ENCODE measurements around the gene RASAL2.
A peak's percentile ranks its signal among the peaks of the same experiment; 100 is the strongest.
"Not testable (repeated sequence)": the region's sequence is repeated elsewhere in the genome, so short reads cannot be mapped to it uniquely, and the experiment has no call there.

RASAL2 gene

DNA sequence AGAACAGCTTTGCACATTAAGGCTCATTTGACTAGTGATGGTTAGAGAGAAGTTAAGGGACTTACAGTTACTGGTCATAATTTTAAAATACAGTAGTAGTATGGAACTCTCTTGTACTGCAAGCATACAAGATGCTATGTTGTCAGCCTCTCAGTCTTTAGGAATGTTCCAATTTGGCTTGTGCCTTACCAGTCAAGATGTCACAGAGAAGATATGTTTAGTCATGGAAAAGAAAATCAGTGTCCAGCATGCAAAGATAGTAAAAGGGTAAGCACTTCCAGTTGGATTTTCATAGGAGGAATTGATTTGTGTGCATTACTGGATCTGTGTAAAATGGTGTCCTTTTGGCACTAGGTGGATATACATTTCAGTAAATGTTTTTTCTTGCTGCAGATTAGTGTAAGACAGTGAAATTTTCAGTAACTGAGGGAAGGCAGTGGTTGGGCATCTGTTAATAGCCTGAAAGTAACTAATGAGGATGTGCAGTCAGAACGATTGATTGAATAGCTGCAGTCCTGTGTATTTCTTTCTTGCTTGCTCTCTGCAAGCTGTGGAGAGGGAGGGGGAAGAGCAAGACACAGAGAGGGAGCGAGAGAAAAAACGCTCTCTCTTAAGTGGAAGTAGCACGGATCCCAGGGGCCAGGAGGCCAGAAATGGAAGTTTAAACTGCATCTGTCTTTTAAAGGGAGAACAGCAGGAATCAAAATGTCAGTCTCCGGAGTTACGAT lies 294.7 kb downstream of the RASAL2 start:
- no peak for DNase-seq (ENCODE audit: low read depth in 2 of 2)

DNA sequence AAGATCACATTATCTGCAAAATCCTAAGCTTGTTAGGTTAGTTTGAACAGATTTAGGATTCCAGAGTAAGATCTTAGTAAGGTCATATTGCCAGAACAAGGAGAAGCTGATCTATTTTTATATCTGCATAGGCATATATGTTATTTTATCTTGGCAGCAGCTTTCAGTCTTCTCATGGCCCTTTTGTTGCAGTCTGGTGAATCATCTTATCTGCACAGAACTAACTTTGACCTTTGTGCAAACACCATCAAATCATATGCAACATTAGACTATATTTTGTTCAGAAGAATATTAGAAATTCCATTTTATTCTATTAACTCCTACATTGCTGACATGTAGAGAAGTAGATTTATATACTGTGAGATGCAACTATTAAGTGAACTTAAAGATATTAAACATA lies 295.5 kb downstream of the RASAL2 start:
- no peak for DNase-seq (ENCODE audit: low read depth in 2 of 2)

GRCh38 chr1:178390280-178390679 lies 296.4 kb downstream of the RASAL2 start:
- DNase-seq (ENCODE audit: low read depth in 2 of 2), result not testable (repeated sequence)

DNA sequence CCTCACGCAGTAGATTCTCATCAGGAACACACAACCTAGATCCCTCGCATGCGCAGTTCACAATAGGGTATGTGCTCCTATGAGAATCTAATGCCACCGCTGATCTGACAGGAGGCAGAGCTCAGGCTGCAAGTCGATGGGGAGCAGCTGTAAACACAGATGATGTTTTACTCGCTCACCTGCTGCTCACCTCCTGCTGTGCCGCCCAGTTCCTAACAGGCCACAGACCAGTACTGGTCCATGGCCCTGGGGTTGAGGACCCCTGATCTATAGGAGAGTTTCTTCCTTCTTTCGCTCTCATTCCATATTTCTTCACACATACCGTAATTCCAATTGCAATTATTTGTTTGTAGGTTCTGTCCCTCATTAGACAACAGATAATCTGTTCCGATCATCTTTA lies 299.5 kb downstream of the RASAL2 start:
- no peak for DNase-seq (ENCODE audit: low read depth in 2 of 2)

DNA sequence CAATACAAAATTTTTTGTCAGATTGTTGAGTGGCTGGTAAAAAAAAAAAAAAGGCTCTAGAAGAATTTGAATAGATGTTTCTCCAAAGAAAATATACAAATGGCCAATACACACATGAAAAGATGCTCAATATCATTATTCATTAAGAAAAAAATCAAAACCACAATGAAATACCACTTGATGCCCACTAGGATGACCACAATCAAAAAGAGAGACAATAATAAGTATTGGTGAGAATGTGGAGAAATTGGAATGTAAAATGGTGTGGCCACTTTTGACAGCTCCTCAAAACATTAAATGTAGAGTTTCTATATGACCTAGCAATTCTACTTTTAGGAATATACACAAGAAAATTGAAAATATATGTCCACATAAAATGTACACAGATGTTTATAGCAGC lies 302.9 kb downstream of the RASAL2 start:
- DNase-seq (ENCODE audit: low read depth in 2 of 2), result no peak

DNA sequence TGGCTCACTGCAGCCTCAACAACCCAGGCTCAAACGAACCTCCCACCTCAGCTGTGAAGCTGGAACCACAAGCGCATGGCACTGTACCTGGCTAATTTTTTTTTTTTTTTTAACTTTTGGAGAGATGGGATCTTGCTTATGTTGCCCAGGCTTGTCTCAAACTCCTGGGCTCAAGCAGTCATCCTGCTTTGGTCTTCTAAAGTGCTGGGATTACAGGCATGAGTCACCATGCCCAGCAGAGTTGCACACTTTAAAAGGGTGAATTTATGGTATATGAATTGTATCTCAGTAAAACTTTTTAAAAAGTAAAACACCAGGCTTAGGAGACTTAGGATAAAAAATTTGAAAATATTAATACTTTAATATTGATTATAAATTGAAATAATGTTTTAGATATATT lies 303.8 kb downstream of the RASAL2 start:
- DNase-seq (ENCODE audit: low read depth in 2 of 2), result no peak

DNA sequence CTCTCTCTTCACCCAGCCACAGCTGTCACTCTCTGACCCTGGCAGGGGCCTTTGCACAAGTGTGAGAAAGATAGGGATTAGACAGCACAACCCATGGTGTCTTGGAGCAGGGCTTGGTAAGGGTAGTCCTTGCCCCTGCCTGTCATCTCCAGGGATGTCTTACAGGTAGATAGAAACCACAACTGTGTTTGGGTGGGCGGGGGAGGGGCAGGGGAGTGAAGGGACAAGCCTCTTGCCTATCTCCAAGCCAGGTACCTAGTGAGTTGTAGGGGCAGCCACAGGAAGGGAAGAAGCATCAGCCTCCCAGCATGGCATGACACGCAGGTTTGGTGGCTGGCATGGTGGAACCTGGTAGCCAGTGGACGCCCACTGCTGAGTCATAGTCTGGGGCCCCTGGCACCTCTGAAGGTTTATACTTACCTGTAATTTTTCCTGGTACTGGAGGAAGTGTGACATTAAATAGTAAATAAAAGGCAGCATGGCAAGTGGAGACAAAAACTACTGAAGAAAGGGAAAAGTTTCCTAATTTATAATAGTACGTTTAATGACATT lies 305.3 kb downstream of the RASAL2 start:
- no peak for DNase-seq (ENCODE audit: low read depth in 2 of 2)

- no peak for DNase-seq (ENCODE audit: low read depth in 2 of 2)
These were observed 311.2 kb downstream of the RASAL2 start for GRCh38 chr1:178405137-178405536.

DNA sequence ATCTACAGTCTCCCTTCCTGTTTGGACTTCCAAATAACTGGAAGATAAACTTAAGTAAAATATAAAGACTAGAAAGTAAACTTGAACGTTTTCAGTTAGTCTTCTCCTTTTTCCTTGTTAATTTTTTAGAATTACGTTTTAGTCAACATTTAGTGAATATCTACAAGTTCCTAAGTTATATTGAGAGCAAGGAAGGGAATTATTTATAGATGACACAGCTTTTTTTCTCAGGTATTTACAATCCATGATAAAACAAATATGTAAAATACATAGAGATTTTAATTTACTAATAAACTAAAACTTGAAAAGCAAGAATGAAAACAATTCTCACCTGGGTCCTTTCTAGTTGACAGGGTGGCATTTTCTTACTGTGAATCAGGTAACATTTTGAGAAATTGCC lies 313.3 kb downstream of the RASAL2 start:
- DNase-seq (ENCODE audit: low read depth in 2 of 2), result no peak

DNA sequence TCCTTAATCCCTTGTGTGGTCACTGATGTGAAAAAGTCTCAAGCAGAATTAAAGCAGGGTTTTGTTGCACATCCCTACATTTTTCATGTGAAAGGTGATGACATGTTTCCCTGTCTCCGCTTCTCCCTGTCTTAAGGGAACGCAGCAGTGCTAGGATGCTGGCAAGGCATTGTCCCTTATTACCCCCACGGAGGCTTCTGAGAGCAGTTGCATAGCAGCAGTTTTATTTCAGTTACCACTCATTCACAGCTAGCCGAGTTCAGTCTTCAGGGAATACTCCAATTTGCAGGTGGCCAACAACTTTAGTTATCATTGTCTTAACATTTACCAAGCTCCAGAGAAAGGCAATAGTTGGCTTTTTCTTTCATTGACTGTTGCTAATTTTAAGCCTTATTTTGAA lies 313.8 kb downstream of the RASAL2 start:
- no peak for DNase-seq (ENCODE audit: low read depth in 2 of 2)

DNA sequence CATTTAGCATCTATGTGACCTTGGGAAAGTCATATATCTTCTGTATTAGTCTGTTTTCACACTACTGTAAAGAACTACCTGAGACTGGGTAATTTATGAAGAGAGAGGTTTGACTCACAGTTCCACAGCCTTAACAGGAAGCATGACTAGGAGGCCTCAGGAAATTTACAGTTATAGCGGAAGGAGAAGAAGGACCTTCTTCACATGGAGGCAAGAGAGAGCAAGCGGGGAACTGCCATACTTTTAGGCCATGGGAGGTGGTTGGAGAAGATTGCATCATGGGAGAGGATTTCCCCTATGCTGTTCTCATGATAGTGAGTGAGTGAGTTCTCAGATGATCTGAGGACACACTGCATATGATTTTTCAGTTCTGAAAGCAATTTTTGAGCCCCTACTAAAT lies 315.0 kb downstream of the RASAL2 start:
- no peak for DNase-seq (ENCODE audit: low read depth in 2 of 2)

GRCh38 chr1:178409541-178409940 lies 315.6 kb downstream of the RASAL2 start:
- DNase-seq (ENCODE audit: low read depth in 2 of 2), result no peak

DNA sequence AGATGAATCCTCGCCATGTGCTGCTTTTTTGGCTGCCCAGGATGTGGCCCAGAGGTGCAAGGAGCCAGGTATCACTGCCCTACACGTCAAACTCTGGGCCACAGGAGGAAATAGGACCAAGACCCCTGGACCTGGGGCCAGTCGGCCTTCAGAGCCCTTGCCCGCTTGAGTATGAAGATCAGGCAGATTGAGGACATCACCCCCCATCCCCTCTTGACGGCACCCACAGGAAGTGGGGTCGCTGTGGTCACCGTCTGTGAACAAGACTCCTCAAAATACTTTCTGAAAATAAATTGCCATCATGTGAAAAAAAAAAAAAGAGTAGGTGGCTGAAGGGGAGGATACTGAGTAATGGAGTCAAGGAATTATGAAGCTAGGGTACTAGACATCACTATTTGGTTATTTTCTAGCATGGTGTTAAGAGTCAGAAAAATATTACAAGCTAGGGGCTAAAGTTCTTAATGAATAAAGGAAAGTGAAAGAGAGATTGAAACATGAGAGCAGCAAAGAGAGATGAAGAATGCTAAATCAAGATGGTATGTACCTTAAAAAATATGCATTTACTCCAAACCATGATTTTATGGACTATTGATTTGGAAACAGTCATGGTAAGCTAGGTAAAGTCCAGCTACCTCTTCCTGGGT lies 318.0 kb downstream of the RASAL2 start:
- no peak for DNase-seq (ENCODE audit: low read depth in 2 of 2)

DNA sequence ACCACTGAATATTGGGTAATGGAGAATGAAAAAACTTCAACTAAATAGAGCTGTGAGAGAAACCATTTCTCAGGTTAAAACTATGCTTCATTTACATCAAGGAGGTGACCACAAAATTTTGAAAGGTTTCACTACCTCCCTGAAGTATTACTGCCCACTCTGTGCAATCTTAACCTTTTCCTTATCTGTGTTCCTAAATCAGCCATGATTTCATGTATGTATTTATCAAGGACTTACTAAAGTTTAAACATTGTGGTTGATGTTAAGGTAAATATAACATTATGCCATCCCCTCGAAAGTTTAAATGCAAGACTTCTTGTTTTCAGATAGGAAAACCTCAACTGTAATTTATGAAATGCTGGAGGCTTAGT lies 318.5 kb downstream of the RASAL2 start:
- DNase-seq (ENCODE audit: low read depth in 2 of 2), result no peak

GRCh38 chr1:178417858-178418257 lies 324.0 kb downstream of the RASAL2 start:
- DNase-seq (ENCODE audit: low read depth in 2 of 2), result peak; percentile 17 to 33

DNA sequence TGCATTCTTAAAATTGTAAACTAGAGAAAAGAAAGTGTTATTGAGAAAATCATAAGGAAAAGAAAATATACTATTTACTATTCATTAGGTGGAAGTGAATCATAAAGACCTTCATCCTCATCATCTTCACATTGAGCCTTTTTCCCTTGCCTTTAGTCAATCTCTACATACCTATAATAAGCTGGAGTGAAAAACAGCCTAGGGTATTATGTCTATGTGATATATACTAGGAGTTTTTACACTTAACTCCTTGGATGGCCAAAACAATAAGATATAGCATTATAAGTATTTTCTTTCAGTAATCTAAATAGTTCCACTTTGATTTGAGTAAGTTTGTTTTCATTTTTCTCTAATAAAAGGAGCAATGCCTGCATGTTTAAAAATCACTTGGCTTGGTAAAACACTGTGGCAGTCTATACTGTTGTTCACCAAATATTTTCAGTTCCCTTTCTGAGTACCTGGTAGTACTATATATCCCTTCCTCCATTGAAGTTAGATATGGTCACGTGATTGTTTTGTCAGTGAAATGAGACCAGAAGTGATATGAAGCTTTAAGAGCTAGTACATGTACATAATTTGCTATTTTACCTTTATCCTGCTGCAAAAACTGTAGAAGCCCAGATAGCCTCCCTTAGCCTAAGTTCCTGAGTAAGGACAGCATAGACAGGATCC lies 324.5 kb downstream of the RASAL2 start:
- DNase-seq (ENCODE audit: low read depth in 2 of 2), result no peak

- no peak for DNase-seq (ENCODE audit: low read depth in 2 of 2)
These were observed 340.5 kb downstream of the RASAL2 start for GRCh38 chr1:178434360-178434759.

- no peak for DNase-seq (ENCODE audit: low read depth in 2 of 2)
These were observed 341.1 kb downstream of the RASAL2 start for GRCh38 chr1:178434899-178435435.

DNA sequence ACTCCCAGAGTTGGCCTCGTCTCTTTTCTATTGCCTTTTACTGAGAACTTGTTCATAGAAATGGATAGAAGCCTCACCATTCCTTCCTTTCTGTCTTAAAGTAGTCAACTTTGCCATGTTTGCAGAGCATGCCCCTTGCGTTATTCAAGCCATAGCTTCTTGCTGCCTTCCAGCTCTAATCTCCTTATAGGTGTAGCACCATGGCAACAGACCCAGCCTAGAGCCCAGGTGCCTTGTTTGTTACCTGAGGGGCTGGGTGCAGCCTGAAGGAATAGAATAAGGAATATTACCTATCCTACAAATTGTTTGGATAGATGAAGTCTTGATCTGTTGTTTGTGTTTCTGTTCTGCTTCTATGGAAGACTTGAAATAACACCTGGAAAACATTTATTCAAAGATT lies 343.0 kb downstream of the RASAL2 start:
- DNase-seq (ENCODE audit: low read depth in 2 of 2), result no peak

DNA sequence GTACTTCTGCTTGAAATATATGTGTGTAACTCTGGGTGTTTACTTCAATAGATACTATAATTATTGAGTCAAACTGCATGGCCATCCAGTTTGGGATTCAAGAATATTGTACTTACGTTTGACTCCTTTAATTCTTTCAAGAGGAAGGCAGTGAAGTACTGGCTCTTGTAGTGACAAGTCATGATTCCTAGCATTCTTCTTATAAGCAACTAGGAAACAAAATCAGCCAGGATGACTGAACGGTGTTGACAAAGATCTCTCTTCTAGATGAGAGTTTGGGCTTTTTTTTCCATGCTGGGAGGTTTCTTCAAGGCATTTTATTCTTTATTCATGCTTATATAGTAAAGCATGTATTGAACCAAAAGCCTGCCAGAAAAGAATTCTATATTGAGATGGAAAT lies 344.5 kb downstream of the RASAL2 start:
- DNase-seq (ENCODE audit: low read depth in 2 of 2), result no peak

DNA sequence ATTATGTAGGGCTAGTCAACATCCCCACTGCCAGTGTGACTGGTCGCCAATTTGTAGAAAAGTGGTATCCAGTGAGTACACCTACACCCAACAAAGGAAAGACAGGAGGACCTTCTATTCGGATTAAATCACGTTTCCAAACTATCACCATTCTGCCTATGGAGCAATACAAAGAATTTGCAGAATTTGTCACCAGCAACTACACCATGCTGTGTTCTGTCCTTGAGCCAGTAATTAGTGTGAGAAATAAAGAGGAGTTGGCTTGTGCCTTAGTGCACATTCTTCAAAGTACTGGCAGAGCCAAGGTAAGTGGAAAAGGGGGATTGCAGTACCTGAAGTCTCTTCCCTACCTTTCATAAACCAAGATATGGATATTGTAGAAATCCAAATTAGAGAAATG lies 349.0 kb downstream of the RASAL2 start:
- no peak for DNase-seq (ENCODE audit: low read depth in 2 of 2)

DNA sequence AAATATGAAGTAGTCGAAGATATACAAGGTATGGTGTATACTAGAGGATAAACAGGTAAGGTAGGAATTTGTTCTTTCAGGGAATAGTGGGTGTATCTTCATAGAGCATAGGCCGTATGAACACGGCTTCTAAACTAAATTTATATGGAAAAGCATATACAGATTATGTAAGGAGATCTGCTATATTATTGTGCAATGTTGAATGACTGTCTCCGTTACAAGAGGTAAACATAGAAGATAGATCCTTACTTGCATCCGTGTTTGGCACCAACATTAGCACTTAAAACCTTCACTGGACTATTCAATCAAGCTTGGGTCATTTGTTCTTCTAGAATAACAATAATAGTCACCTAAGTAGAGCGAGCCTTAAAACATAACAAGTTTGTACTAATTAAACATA lies 357.0 kb downstream of the RASAL2 start:
- no peak for DNase-seq (ENCODE audit: low read depth in 2 of 2)

DNA sequence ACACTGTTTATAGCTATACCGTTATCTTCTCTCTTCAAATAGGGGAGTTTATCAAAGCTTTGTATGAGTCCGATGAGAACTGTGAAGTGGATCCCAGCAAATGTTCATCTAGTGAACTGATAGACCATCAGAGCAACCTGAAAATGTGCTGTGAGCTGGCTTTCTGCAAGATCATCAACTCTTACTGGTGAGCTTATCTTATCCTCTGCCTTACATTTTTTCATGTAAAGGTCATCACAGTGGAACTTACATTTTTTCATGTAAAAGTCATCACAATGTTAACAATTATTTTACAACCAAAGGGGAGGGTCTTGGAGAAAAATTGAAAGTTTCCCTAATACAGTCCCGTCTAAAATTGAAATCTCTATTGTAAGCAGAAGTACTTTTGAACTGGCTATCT lies 357.6 kb downstream of the RASAL2 start:
- DNase-seq (ENCODE audit: low read depth in 2 of 2), result peak; percentile 18 to 23
